K562 (cell line): ENCODE measurements around the gene CHEK2. TPM values are rescaled to one million over a fixed set of nuclear protein-coding genes. Genes with fewer than 3 reads are reported as not detected.
A peak's percentile ranks its signal among the peaks of the same experiment; 100 is the strongest.

Experiments
- ATAC-seq: fragments of 200-7000 bp; cut with Tn5 transposase; 3 replicates; pipeline ENCODE4 v1.9.1; 2020; ENCODE audit warnings: moderate library complexity
- BruUV-seq: library from RNA; stranded (reverse); fragments of 400-500 nt; replicated peaks from 2 replicates; lab custom pipeline; 2021; lab: Mats Ljungman, UMichigan
- CTCF ChIA-PET: fragments of 300-600 bp; formaldehyde crosslinking; extraction: SDS; loops from one replicate; lab custom pipeline; 2021; ENCODE audit warnings: low intra/inter-chr PET ratio; lab: Yijun Ruan, JAX
- POLR2A ChIA-PET: fragments of 300-600, 350-650 bp; sonication (Branson Sonifier 250); formaldehyde crosslinking; extraction: SDS; loops from one replicate; lab custom pipeline; 2021; ENCODE audit warnings: antibody characterized with exemption, inconsistent platforms; lab: Yijun Ruan, JAX
- DNase-seq, 4 experiments: peaks; one replicate each; pipeline versions ENCODE4 v3.0.0 to v3.0.0-alpha.2; 2011 to 2018; ENCODE audit warnings: low spot score in 3 of 4, mixed read lengths in 3 of 4; ENCODE audit errors: extremely low read depth in 1 of 4
- FAIRE-seq: peaks from 2 replicates; lab custom pipeline; 2011; peaks lifted over from hg19 to GRCh38; lab: Jason Lieb, UNC
- H2AFZ ChIP-seq: 2 replicates; pipeline ENCODE4 v1.6.0; 2011; ENCODE audit warnings: low read depth, low read length, control low read depth, inconsistent platforms
- H3K27ac ChIP-seq: fragments of 200-600 bp; 3 replicates; pipeline ENCODE4 v1.8.0; 2011; ENCODE audit warnings: low read depth, mild to moderate bottlenecking, control low read depth, inconsistent platforms, low read length, moderate library complexity, mixed read lengths; ENCODE audit errors: extremely low read depth
- H3K27me3 ChIP-seq, 2 experiments: fragments of 300-600 bp in 1 of 2; 2 replicates in 1 of 2; 3 replicates in 1 of 2; pipeline versions ENCODE4 v1.6.0 to v1.8.0; 2011; ENCODE audit warnings: inconsistent platforms in 2 of 2, low read length in 2 of 2, mild to moderate bottlenecking in 1 of 2, mixed read lengths in 1 of 2, moderate library complexity in 1 of 2; ENCODE audit not compliant: control insufficient read depth in 2 of 2, insufficient read depth in 2 of 2
- H3K36me3 ChIP-seq: fragments of 300-600 bp; 3 replicates; pipeline ENCODE4 v1.8.0; 2011; ENCODE audit warnings: mild to moderate bottlenecking, low read length, inconsistent platforms; ENCODE audit not compliant: control insufficient read depth, insufficient read depth
- H3K4me1 ChIP-seq, 2 experiments: fragments of 200-600 bp in 1 of 2; replicated peaks in 1 of 2; 2 replicates in 1 of 2; 3 replicates in 1 of 2; pipeline versions ENCODE4 v1.5.1 to v1.8.0; 2011; ENCODE audit warnings: inconsistent platforms in 2 of 2, low read length in 2 of 2, mild to moderate bottlenecking in 1 of 2, mixed read lengths in 1 of 2, moderate library complexity in 1 of 2; ENCODE audit not compliant: control insufficient read depth in 2 of 2, insufficient read depth in 2 of 2
- H3K4me2 ChIP-seq: 2 replicates; pipeline ENCODE4 v1.6.1; 2011; ENCODE audit warnings: low read length, control low read depth, inconsistent platforms, mixed read lengths; ENCODE audit not compliant: insufficient read depth
- H3K4me3 ChIP-seq: fragments of 200-600 bp; sonication (generic), shearing (Covaris generic); 2 replicates; pipeline ENCODE4 v1.5.1; 2016; ENCODE audit warnings: control low read depth, inconsistent platforms
- H3K79me2 ChIP-seq: fragments of 200-600 bp; 3 replicates; pipeline ENCODE4 v1.8.0; 2011; ENCODE audit warnings: low read length, inconsistent platforms; ENCODE audit not compliant: control insufficient read depth, insufficient read depth
- H3K9ac ChIP-seq, 2 experiments: 2 replicates each; pipeline versions ENCODE4 v1.6.0 to v1.6.1; 2011; ENCODE audit warnings: low read depth in 2 of 2, low read length in 2 of 2, control low read depth in 1 of 2, inconsistent platforms in 1 of 2, mild to moderate bottlenecking in 1 of 2, mixed read lengths in 1 of 2; ENCODE audit not compliant: insufficient read depth in 1 of 2
- H3K9me1 ChIP-seq: one replicate; pipeline ENCODE4 v1.6.0; 2011; ENCODE audit warnings: inconsistent platforms, mild to moderate bottlenecking, low read length, moderate library complexity; ENCODE audit not compliant: control insufficient read depth, insufficient read depth
- H3K9me3 ChIP-seq: replicated peaks from 2 replicates; pipeline ENCODE4 v1.5.1; 2011; ENCODE audit warnings: low read depth, low read length, inconsistent platforms; ENCODE audit not compliant: control insufficient read depth, insufficient read depth
- H4K20me1 ChIP-seq: replicated peaks from 2 replicates; pipeline ENCODE4 v1.6.1; 2011; ENCODE audit warnings: low read length, inconsistent platforms, mixed read lengths; ENCODE audit not compliant: control insufficient read depth, insufficient read depth
- CCNT2 ChIP-seq: IDR thresholded peaks from 2 replicates; pipeline ENCODE4 v1.6.1; 2011; ENCODE audit warnings: borderline replicate concordance, low read depth, mild to moderate bottlenecking, moderate library complexity, mixed read lengths, low read length; ENCODE audit not compliant: insufficient read length; ENCODE audit errors: extremely low read depth
- CGGBP1 ChIP-seq: fragments of 250-450 bp; sonication (Bioruptor Pico); IDR thresholded peaks from 2 replicates; pipeline ENCODE4 v1.9.0; 2021; ENCODE audit warnings: mild to moderate bottlenecking
- CHD2 ChIP-seq: IDR thresholded peaks from 2 replicates; pipeline ENCODE4 v1.6.1; 2011; ENCODE audit warnings: low read depth, low read length
- DDX20 ChIP-seq: fragments of 450-650 bp; IDR thresholded peaks from 2 replicates; pipeline ENCODE4 v1.6.1; 2016; ENCODE audit warnings: missing genetic modification characterization, low read depth, mild to moderate bottlenecking, missing compliant biosample characterization, moderate library complexity
- DPF2 ChIP-seq: fragments of 450-650 bp; IDR thresholded peaks from 2 replicates; pipeline ENCODE4 v1.6.1; 2016
- ID3 ChIP-seq, 2 experiments: fragments of 250-450 bp in 1 of 2; fragments of 450-650 bp in 1 of 2; sonication (Bioruptor Pico) in 1 of 2; IDR thresholded peaks; 2 replicates each; pipeline versions ENCODE4 v1.6.1 to v1.8.0; 2016 to 2021; ENCODE audit warnings: mild to moderate bottlenecking in 2 of 2, moderate library complexity in 2 of 2, missing compliant biosample characterization in 1 of 2, missing genetic modification characterization in 1 of 2
- IRF2 ChIP-seq: sonication (generic); formaldehyde crosslinking; IDR thresholded peaks from 2 replicates; pipeline ENCODE4 v1.8.1; 2022; ENCODE audit warnings: mild to moderate bottlenecking, missing genetic modification reagents
- KAT8 ChIP-seq: fragments of 450-650 bp; IDR thresholded peaks from 2 replicates; pipeline ENCODE4 v1.6.1; 2016; ENCODE audit warnings: low read depth, mild to moderate bottlenecking
- MCM3 ChIP-seq: fragments of 450-650 bp; IDR thresholded peaks from 2 replicates; pipeline ENCODE4 v1.6.1; 2016
- PREB ChIP-seq: sonication (generic); formaldehyde crosslinking; IDR thresholded peaks from 2 replicates; pipeline ENCODE4 v1.8.1; 2023; ENCODE audit warnings: mild to moderate bottlenecking, missing genetic modification reagents
- SMARCC2 ChIP-seq: fragments of 450-650 bp; IDR thresholded peaks from 2 replicates; pipeline ENCODE4 v1.6.1; 2017; ENCODE audit warnings: antibody characterized with exemption, moderate library complexity, mild to moderate bottlenecking, low read depth
- TCF7 ChIP-seq: sonication (generic); IDR thresholded peaks from 2 replicates; pipeline ENCODE4 v1.6.1; 2016; ENCODE audit warnings: antibody characterized with exemption, borderline replicate concordance
- XRCC3 ChIP-seq: fragments of 450-650 bp; IDR thresholded peaks from 2 replicates; pipeline ENCODE4 v1.6.1; 2017; ENCODE audit warnings: mild to moderate bottlenecking, moderate library complexity
- YY1 ChIP-seq, 3 experiments: IDR thresholded peaks; 2 replicates each; pipeline ENCODE4 v1.6.1; 2011; ENCODE audit warnings: low read length in 2 of 3, mild to moderate bottlenecking in 2 of 3, moderate library complexity in 2 of 3, borderline replicate concordance in 1 of 3, control low read depth in 1 of 3, low read depth in 1 of 3; ENCODE audit not compliant: insufficient read depth in 3 of 3, insufficient replicate concordance in 2 of 3, control insufficient read depth in 1 of 3, insufficient read length in 1 of 3; ENCODE audit errors: extremely low read depth in 1 of 3
- ZBTB49 ChIP-seq: sonication (generic); formaldehyde crosslinking; IDR thresholded peaks from 2 replicates; pipeline ENCODE4 v1.8.0; 2022; ENCODE audit warnings: missing genetic modification reagents, mild to moderate bottlenecking, borderline replicate concordance
- ZC3H8 ChIP-seq: fragments of 450-650 bp; IDR thresholded peaks from 2 replicates; pipeline ENCODE4 v1.6.1; 2017
- ZNF311 ChIP-seq: fragments of 250-450 bp; sonication (Bioruptor Pico); IDR thresholded peaks from 2 replicates; pipeline ENCODE4 v1.4.0; 2020; ENCODE audit warnings: mild to moderate bottlenecking, moderate library complexity
- ZNF431 ChIP-seq: sonication (generic); formaldehyde crosslinking; IDR thresholded peaks from 2 replicates; pipeline ENCODE4 v1.8.0; 2022; ENCODE audit warnings: mild to moderate bottlenecking, missing genetic modification reagents
- WGBS: fragments of 100-300 bp; shearing (Covaris generic); methylation state at CpG from one replicate; pipeline ENCODE4 v1.1.6; 2016; ENCODE audit warnings: low coverage, mixed read lengths; ENCODE audit not compliant: insufficient coverage; ENCODE audit errors: missing lambda C conversion rate; 5-methylcytosine and 5-hydroxymethylcytosine counted together
- in situ Hi-C: fragments of 300-500 bp; cut with MboI; formaldehyde crosslinking; loops from 4 replicates; pipeline ENCODE4 v1.15.0; 2018; ENCODE audit warnings: inconsistent platforms, mixed read lengths
- intact Hi-C: fragments of 100-400 bp; cut with micrococcal nuclease; formaldehyde crosslinking; loops from 2 replicates; pipeline ENCODE4 v1.14.2; 2022
- polyA plus RNA-seq, 8 experiments: library from polyadenylated mRNA; depleted of rRNA in 4 of 8; stranded (reverse) in 5 of 8; unstranded in 3 of 8; fragments of >200 nt; fragmentation: Nextera tagmentation in 2 of 8; fragmentation: Illumina TruSeq in 1 of 8; extraction: Ambion mirVana in 2 of 8; extraction: Trizol in 1 of 8; gene quantifications; 2 replicates each; pipeline versions ENCODE4 v1.2.1 to v1.2.3, GENCODE V29; 2011 to 2014; ENCODE audit warnings: inconsistent platforms in 1 of 8, missing spikeins in 1 of 8
- total RNA-seq, 7 experiments: library from RNA; depleted of rRNA in 6 of 7; stranded (reverse); fragments of >200 nt in 6 of 7; fragmentation: Illumina TruSeq in 2 of 7; extraction: Trizol in 2 of 7; gene quantifications; 2 replicates each; pipeline versions ENCODE4 v1.2.1 to v1.2.3, GENCODE V29; 2011 to 2021; ENCODE audit warnings: low replicate concordance in 1 of 7

Gene CHEK2
- total and polyA plus RNA-seq, 9 of the 15 experiments (the other 6 are each of a cell fraction or from before 2014, with no cell fraction given), result 28.7 to 102 (median 58.0) TPM

- Histone ChIP-seq H4K20me1 (no peaks in the 10 kb centered on the region), H3K27me3 (no peaks in the 10 kb centered on the region), H3K9ac (no peak overlapping the region), H3K4me3 (no peak overlapping the region), H3K9me3 (no peaks in the 10 kb centered on the region), H3K9me1 (no peaks in the 10 kb centered on the region), H3K79me2 (no peaks in the 10 kb centered on the region), H3K27ac (no peak overlapping the region), H3K4me1 (no peaks in the 10 kb centered on the region), H3K36me3 (no peaks in the 10 kb centered on the region), H3K4me2 (no peak overlapping the region), H2AFZ (peak overlapping the region; percentile 51)
- intact Hi-C loops (no loop called here), in situ Hi-C loops (no loop called here)
- ATAC-seq (no peak), FAIRE-seq (no peak), DNase-seq (no peak)
- WGBS, result 51% methylated on average over 3 of the region's 3 CpGs
- POLR2A ChIA-PET, result interaction anchor here (0.6 kb wide), 2 partner anchors 52 to 381 kb away, joined by 3 to 4 read pairs; no protein-coding TSS in a partner anchor
- no TSS peak for BruUV-seq
- CTCF ChIA-PET, result no interaction called here
- TF ChIP-seq ZBTB49 (CRISPR knock-in tag) (no peak), SMARCC2 (no peak), CGGBP1 (CRISPR knock-in tag) (no peak), ZC3H8 (no peak), ZNF311 (CRISPR knock-in tag) (no peak), CCNT2 (no peak), CHD2 (no peak), XRCC3 (no peak), ZNF431 (no peak), DDX20 (tag) (no peak), MCM3 (no peak), TCF7 (no peak), KAT8 (no peak), IRF2 (CRISPR knock-in tag) (no peak), DPF2 (no peak), YY1 (IDR thresholded peaks at IDR 0.05; ENCODE audit: borderline replicate concordance in 1 of 3, control insufficient read depth in 1 of 3, extremely low read depth in 1 of 3, insufficient read depth in 3 of 3, insufficient read length in 1 of 3, insufficient replicate concordance in 2 of 3, low read depth in 1 of 3, low read length in 2 of 3) (no peak), PREB (no peak), ID3 (CRISPR knock-in tag; IDR thresholded peaks at IDR 0.05) (no peak), ID3 (tag; IDR thresholded peaks at IDR 0.05) (no peak)
These were observed 18.4 kb upstream of the CHEK2 start for GRCh38 chr22:28759861-28760560.
